VCaP (cell line): ENCODE measurements around the gene CCDC150.

Source experiments
- H3K27ac ChIP-seq: fragments of 450-650 bp; 2 replicates; pipeline ENCODE4 v1.5.1; 2017
- TF ChIP-seq, protein P1 (sequence below): fragments of 450-650 bp; conservative IDR thresholded peaks from 2 replicates; pipeline ENCODE4 v1.5.1; 2017; ENCODE audit warnings: mild to moderate bottlenecking, moderate library complexity

The CCDC150 gene

DNA sequence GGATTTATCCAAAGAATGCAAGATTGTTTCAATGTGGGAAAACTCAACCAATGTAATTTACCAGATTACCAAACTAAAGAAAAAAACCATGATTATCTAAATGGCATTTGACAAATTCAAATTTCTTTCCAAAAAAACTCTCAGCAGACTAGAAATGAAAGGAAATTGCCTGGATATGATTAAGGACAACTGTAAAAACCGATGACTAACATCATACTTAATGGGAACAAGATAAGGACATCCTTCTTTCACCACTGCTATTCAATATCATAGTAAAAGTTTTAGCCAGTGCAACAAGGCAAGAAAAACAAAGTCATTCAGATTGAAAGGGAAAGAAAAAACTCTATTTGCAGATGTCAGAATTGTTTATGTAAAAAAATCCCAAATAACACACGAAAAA lies 4.4 kb upstream of the CCDC150 start:
- TF ChIP-seq, protein P1, sequence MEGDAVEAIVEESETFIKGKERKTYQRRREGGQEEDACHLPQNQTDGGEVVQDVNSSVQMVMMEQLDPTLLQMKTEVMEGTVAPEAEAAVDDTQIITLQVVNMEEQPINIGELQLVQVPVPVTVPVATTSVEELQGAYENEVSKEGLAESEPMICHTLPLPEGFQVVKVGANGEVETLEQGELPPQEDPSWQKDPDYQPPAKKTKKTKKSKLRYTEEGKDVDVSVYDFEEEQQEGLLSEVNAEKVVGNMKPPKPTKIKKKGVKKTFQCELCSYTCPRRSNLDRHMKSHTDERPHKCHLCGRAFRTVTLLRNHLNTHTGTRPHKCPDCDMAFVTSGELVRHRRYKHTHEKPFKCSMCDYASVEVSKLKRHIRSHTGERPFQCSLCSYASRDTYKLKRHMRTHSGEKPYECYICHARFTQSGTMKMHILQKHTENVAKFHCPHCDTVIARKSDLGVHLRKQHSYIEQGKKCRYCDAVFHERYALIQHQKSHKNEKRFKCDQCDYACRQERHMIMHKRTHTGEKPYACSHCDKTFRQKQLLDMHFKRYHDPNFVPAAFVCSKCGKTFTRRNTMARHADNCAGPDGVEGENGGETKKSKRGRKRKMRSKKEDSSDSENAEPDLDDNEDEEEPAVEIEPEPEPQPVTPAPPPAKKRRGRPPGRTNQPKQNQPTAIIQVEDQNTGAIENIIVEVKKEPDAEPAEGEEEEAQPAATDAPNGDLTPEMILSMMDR: no peak
- no peak overlapping the region for H3K27ac ChIP-seq

- TF ChIP-seq, protein P1: no peak
- no peak overlapping the region for H3K27ac ChIP-seq
Measured at GRCh38 chr2:196638765-196639164, 750 bp upstream of the CCDC150 start.

- TF ChIP-seq, protein P1: no peak
- peak overlapping the region; percentile 61 for H3K27ac ChIP-seq
Measured at GRCh38 chr2:196640031-196640548, 575 bp downstream of the CCDC150 start.

- TF ChIP-seq, protein P1: no peak
- no peak overlapping the region for H3K27ac ChIP-seq
Measured at GRCh38 chr2:196649202-196649601, 9.7 kb downstream of the CCDC150 start.

- H3K27ac ChIP-seq: no peak overlapping the region
- TF ChIP-seq, protein P1: no peak
Measured at GRCh38 chr2:196651387-196652094, 12.0 kb downstream of the CCDC150 start.

- TF ChIP-seq, protein P1: no peak
Measured at GRCh38 chr2:196652869-196653268, 13.4 kb downstream of the CCDC150 start.

DNA sequence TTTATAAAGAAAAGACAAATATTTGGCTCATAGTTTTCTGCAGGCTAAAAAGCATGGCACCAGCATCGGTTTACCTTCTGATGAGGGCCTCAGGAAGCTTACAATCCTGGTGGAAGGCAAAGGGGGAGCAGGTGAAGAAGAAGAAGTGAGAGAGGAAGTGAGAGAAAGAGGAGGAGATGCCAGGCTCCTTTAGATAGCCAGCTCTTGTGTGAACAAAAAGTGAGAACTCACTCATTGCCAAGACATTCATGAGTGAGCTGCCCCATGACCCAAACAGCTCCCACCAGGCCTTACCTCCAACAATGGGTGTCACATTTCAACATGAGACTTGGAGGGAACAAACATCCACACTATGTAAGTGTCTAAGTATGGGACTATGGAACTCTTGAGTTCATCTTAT lies 14.3 kb downstream of the CCDC150 start:
- no peak overlapping the region for H3K27ac ChIP-seq
- TF ChIP-seq, protein P1: no peak

More at GRCh38 chr2:196652869-196653268, 13.4 kb downstream of the CCDC150 start:
- H3K27ac ChIP-seq: no peak overlapping the region
